RWPE2 (cell line): ENCODE measurements around the gene RAPGEF2.

Source experiments
- ATAC-seq: fragments of 200-7000 bp; cut with Tn5 transposase; 3 replicates; pipeline ENCODE4 v1.9.1; 2021; ENCODE audit warnings: low read depth
- DNase-seq: peaks from one replicate; pipeline ENCODE4 v3.0.0-alpha.2; 2020; ENCODE audit warnings: low spot score
- H3K27ac ChIP-seq: fragments of 450-650 bp; 2 replicates; pipeline ENCODE4 v1.5.1; 2017; ENCODE audit warnings: mild to moderate bottlenecking; ENCODE audit not compliant: poor library complexity, severe bottlenecking
- H3K27me3 ChIP-seq: fragments of 250-450 bp; sonication (Bioruptor Pico); 2 replicates; pipeline ENCODE4 v1.5.1; 2021; ENCODE audit warnings: mild to moderate bottlenecking, moderate library complexity; ENCODE audit not compliant: insufficient read depth, poor library complexity, severe bottlenecking
- H3K36me3 ChIP-seq: fragments of 250-450 bp; sonication (Bioruptor Pico); 2 replicates; pipeline ENCODE4 v1.5.1; 2020; ENCODE audit warnings: low read depth, mild to moderate bottlenecking, moderate library complexity
- H3K4me1 ChIP-seq: fragments of 250-450 bp; sonication (Bioruptor Pico); 2 replicates; pipeline ENCODE4 v1.5.1; 2021; ENCODE audit warnings: mild to moderate bottlenecking, moderate library complexity; ENCODE audit not compliant: insufficient read depth, poor library complexity, severe bottlenecking
- H3K4me3 ChIP-seq: fragments of 250-450 bp; sonication (Bioruptor Pico); 2 replicates; pipeline ENCODE4 v1.5.1; 2021; ENCODE audit warnings: mild to moderate bottlenecking, moderate library complexity; ENCODE audit not compliant: severe bottlenecking
- H3K9me3 ChIP-seq: fragments of 250-450 bp; sonication (Bioruptor Pico); 2 replicates; pipeline ENCODE4 v1.5.1; 2021; ENCODE audit warnings: mild to moderate bottlenecking, moderate library complexity; ENCODE audit not compliant: severe bottlenecking
- TF ChIP-seq, protein P1 (sequence below): fragments of 450-650 bp; IDR thresholded peaks from one replicate; pipeline ENCODE4 v1.5.1; 2017; ENCODE audit warnings: mild to moderate bottlenecking, moderate library complexity; ENCODE audit not compliant: poor library complexity, severe bottlenecking

Gene RAPGEF2

DNA sequence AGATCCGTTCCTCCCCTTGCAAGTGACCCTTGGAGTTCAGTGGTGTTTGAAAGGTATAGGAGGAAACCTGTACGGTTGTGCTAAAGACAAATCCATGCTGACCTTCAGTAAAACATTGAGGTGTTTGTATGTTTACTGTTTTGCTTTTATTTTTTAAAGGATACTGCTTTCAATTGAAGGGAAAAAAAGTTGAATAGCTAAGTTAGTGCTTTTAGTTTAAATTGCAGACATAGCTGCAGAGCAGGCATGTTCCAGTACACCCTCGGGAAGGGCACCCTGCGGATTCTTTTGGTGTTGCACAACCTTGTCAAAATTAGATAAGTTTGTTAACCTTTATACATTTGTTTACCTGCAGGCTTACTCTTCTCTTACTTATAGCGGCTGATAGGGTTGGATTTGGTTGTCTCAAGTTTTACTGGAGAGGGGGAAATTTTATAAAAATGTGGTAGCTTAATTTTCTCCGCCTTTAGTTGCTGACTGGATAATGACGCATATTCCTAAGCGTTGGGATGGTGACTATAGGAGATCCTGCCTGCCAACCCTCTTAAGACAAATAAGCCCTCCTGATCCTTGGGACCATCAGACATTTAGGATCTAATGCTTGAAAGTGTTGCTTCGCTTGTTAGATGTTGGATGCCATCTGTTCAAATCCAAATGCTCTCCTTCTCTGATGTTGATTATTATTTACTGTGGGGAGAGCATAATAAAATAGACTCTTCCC lies 2.0 kb downstream of the RAPGEF2 start:
- ATAC-seq (peak; percentile 37), DNase-seq (no peak)
- Histone ChIP-seq H3K27me3 (no peaks in the 10 kb centered on the region), H3K4me3 (peak overlapping the region; percentile 88), H3K4me1 (peaks cover 28% of the 10 kb centered on the region), H3K9me3 (no peaks in the 10 kb centered on the region), H3K36me3 (no peaks in the 10 kb centered on the region), H3K27ac (peak overlapping the region; percentile 73)
- TF ChIP-seq, protein P1, sequence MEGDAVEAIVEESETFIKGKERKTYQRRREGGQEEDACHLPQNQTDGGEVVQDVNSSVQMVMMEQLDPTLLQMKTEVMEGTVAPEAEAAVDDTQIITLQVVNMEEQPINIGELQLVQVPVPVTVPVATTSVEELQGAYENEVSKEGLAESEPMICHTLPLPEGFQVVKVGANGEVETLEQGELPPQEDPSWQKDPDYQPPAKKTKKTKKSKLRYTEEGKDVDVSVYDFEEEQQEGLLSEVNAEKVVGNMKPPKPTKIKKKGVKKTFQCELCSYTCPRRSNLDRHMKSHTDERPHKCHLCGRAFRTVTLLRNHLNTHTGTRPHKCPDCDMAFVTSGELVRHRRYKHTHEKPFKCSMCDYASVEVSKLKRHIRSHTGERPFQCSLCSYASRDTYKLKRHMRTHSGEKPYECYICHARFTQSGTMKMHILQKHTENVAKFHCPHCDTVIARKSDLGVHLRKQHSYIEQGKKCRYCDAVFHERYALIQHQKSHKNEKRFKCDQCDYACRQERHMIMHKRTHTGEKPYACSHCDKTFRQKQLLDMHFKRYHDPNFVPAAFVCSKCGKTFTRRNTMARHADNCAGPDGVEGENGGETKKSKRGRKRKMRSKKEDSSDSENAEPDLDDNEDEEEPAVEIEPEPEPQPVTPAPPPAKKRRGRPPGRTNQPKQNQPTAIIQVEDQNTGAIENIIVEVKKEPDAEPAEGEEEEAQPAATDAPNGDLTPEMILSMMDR, result no peak

DNA sequence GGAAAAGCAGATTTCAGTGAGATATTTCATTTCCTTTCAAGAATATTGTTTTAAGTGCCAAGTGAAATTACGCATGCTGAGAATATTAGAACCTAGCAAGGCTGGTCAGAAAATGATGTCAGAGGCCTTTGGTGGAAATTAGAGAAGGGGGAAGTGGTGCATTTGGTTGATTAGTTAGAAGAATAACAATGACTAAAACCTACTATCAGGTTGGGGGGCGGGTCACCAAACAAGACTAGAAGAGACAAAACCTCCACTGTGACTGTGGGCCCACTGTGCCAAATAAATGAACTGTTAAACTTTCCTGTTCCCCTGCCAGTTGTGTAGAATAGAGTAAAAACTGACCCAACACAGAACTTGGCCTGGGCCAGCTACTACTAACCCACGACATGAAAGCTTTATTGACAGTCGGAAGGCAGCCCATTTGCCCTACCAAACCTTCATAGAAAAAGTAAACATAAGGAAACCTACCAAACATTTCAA lies 2.9 kb downstream of the RAPGEF2 start:
- Histone ChIP-seq H3K4me3 (peak overlapping the region; percentile 88), H3K36me3 (no peaks in the 10 kb centered on the region), H3K9me3 (no peaks in the 10 kb centered on the region), H3K4me1 (peaks cover 28% of the 10 kb centered on the region), H3K27ac (peak overlapping the region; percentile 73), H3K27me3 (no peaks in the 10 kb centered on the region)
- ATAC-seq (no peak), DNase-seq (no peak)
- TF ChIP-seq, protein P1, result no peak

DNA sequence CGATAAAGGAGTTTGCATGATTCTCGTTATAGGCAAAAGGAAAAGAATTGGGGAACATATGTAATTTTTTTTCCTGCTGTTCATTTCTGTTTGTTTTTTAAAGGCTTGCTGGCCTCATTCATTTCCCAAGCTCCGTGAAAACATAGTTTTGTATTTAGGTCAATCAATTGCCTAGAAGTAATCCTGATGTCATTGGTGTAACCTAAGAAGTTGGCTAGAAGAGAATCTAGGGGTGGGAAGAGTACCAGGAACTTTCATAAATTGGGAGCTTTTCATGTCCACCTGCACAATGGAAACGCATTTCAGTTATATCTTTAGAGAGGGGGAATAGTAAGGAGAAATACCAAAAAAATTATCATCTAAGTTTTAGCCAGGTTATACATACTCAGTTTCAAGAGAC lies 3.8 kb downstream of the RAPGEF2 start:
- Histone ChIP-seq H3K4me3 (no peak overlapping the region), H3K36me3 (no peaks in the 10 kb centered on the region), H3K4me1 (peaks cover 28% of the 10 kb centered on the region), H3K9me3 (no peaks in the 10 kb centered on the region), H3K27ac (no peak overlapping the region), H3K27me3 (no peaks in the 10 kb centered on the region)
- ATAC-seq (no peak), DNase-seq (no peak)
- TF ChIP-seq, protein P1, result no peak

DNA sequence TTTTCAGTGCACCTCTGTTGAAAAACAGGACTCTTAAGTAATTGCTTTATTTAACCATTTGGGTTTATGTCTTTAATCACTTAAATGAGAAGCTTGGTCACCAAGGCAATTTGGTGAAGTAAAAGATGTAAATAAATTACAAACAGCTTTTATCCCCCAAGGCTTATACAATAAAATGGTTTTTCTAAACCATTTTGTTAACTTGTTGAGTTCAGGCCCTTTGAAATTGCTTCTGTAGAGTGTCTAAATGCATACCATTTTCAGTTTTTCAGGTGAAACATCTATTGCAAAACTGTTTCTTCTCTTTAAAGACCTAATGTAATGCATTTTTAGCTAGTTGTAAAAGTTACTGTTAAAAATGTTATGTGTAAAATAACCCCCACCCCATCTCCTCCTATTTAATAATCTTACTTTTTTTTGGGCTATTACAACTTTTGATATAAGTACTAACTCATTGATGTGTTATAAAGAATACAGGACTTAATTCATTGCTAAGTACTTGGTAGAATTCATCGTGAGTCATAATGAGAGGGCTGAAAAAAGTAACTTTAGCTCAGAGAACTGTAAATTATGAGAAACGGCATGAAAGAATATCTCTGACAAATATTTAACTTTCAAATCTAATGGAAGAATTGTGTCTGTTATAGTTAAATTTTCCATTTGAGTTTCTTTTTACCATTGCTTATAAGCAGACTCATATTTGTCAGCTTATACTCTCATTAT lies 4.5 kb downstream of the RAPGEF2 start:
- Histone ChIP-seq H3K27ac (no peak overlapping the region), H3K36me3 (no peaks in the 10 kb centered on the region), H3K9me3 (no peaks in the 10 kb centered on the region), H3K4me1 (peaks cover 28% of the 10 kb centered on the region), H3K27me3 (no peaks in the 10 kb centered on the region), H3K4me3 (no peak overlapping the region)
- DNase-seq, result no peak
- TF ChIP-seq, protein P1, result no peak
- ATAC-seq, result no peak
